SU-DHL-6 (cell line): ENCODE data around the gene NTPCR.

Experiments
- CTCF ChIP-seq: fragments of 200-600 bp; sonication (generic); IDR thresholded peaks from one replicate; pipeline ENCODE4 v1.5.1; 2017; ENCODE audit warnings: antibody characterized with exemption, mild to moderate bottlenecking, low read length, moderate library complexity; ENCODE audit not compliant: insufficient read depth, poor library complexity, severe bottlenecking
- EZH2phosphoT487 ChIP-seq: fragments of 200-600 bp; sonication (generic), shearing (Covaris generic); conservative IDR thresholded peaks from 2 replicates; pipeline ENCODE4 v1.6.1; 2018; ENCODE audit warnings: mild to moderate bottlenecking, antibody characterized with exemption, low read length, moderate library complexity, mixed read lengths

GRCh38 chr1:232998138-232998537 is 47.7 kb downstream of the NTPCR start:
- TF ChIP-seq CTCF (no peak), EZH2phosphoT487 (no peak)
